Right lung (tissue), 5 donors: ENCODE data around the gene NYAP1. TPM values are rescaled to one million over a fixed set of nuclear protein-coding genes. Genes with fewer than 3 reads are reported as not detected.

ENCODE experiments used
- DNase-seq, 2 donors: peaks; one replicate each; pipeline ENCODE4 v3.0.0-alpha.2; 2013
- polyA plus RNA-seq, 5 donors: library from polyadenylated mRNA; unstranded; fragments of 120-200 nt; gene quantifications; one replicate each; pipeline versions ENCODE4 v1.2.1 to v1.2.3, GENCODE V29; 2013; ENCODE audit warnings: inconsistent platforms in 1 of 5, low replicate concordance in 1 of 5; ENCODE audit not compliant: insufficient read length in 5 of 5, insufficient read depth in 1 of 5

The NYAP1 gene
- polyA plus RNA-seq, 5 donors: 2.3 to 5.3 (median 3.0) TPM

- no peak for DNase-seq
Measured at GRCh38 chr7:100456562-100456961, 27.2 kb upstream of the NYAP1 start.

- DNase-seq: no peak
Measured at GRCh38 chr7:100457033-100457432, 26.7 kb upstream of the NYAP1 start.

GRCh38 chr7:100464210-100464660 lies 19.5 kb upstream of the NYAP1 start, which contains the start of gene SPACDR:
SPACDR (minus strand) TSS chr7:100464260; CDS start chr7:100464025, 235 bp downstream.
- no peak for DNase-seq

GRCh38 chr7:100464791-100465190 lies 18.9 kb upstream of the NYAP1 start:
- no peak for DNase-seq

- DNase-seq: no peak
Measured at GRCh38 chr7:100465299-100465698, 18.4 kb upstream of the NYAP1 start.

- peak; percentile 80 to 81 for DNase-seq
Measured at GRCh38 chr7:100465702-100466311, 17.9 kb upstream of the NYAP1 start.

GRCh38 chr7:100466653-100467605 lies 16.8 kb upstream of the NYAP1 start:
- no peak for DNase-seq

GRCh38 chr7:100467638-100468373 lies 15.9 kb upstream of the NYAP1 start:
- DNase-seq: peak in 1 of 2 donors; percentile 64

GRCh38 chr7:100469227-100470044 lies 14.3 kb upstream of the NYAP1 start:
- peak; percentile 70 to 76 for DNase-seq

GRCh38 chr7:100471021-100471420 lies 12.7 kb upstream of the NYAP1 start:
- no peak for DNase-seq

- DNase-seq: no peak
Measured at GRCh38 chr7:100472121-100472851, 11.4 kb upstream of the NYAP1 start.

- DNase-seq: no peak
Measured at GRCh38 chr7:100472854-100473499, 10.8 kb upstream of the NYAP1 start.

- DNase-seq: no peak
Measured at GRCh38 chr7:100475549-100475948, 8.2 kb upstream of the NYAP1 start.

- no peak for DNase-seq
Measured at GRCh38 chr7:100476101-100476780, 7.5 kb upstream of the NYAP1 start.

GRCh38 chr7:100476903-100477870 lies 6.5 kb upstream of the NYAP1 start:
- DNase-seq: no peak

- no peak for DNase-seq
Measured at GRCh38 chr7:100477871-100478267, 5.9 kb upstream of the NYAP1 start.

- DNase-seq: peak; percentile 96 to 97
Measured at GRCh38 chr7:100478958-100479660, 4.6 kb upstream of the NYAP1 start, which contains the start of gene TSC22D4. TSC22D4 (minus strand) TSS chr7:100479214; CDS start chr7:100478038, 1,176 bp downstream.
